ENCODE measurements around the gene MCF2L2. TPM values are rescaled to one million over a fixed set of nuclear protein-coding genes. Genes with fewer than 3 reads are reported as not detected.
"Not testable (repeated sequence)": the region's sequence is repeated elsewhere in the genome, so short reads cannot be mapped to it uniquely, and the experiment has no call there.

The MCF2L2 gene
- total RNA-seq, 1 donor from 2014 or later, result 0.84 TPM

DNA sequence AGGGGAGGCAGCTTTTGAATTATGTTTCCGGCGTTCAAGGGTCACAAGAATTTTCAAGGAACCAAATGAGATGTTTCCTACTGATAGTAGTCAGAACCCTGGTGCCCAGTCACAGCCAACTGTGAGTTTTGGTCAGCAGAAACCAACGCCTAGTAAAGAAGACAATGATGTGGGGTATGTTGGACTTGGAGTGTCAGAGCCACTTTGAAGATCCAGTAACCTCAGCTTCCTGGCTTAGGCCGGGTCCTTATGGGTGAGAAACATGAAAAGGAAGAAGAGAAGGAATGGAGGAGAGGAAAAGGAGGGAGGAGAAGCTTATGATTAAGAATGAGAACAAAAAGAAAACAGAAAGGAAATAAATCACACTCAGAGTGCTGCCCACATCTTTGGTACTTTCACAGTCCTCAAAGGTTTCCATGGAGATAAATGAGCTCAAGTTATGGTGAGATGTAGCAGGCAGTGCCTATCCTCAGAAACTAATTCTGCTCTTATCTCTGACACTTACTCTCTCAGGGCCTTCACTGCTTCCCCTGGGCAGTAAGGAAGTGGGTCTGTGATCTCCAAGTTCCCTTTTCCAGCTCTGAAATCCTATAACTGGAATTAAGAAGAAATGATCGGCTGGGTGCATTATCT is 2.0 kb upstream of the MCF2L2 start:
- DNase-seq (ENCODE audit: low read depth), result no peak
- Histone ChIP-seq H3K36me3 (ENCODE audit: control insufficient read depth, insufficient read depth, low read length) (no peaks in the 10 kb centered on the region), H3K27me3 (ENCODE audit: control insufficient read depth, insufficient read depth, low read length) (peaks cover 21% of the 10 kb centered on the region), H3K4me3 (ENCODE audit: low read depth, low read length) (no peak overlapping the region)
- TF ChIP-seq CTCF (IDR thresholded peaks at IDR 0.05; ENCODE audit: insufficient read depth, low read length, poor library complexity, severe bottlenecking), result no peak

DNA sequence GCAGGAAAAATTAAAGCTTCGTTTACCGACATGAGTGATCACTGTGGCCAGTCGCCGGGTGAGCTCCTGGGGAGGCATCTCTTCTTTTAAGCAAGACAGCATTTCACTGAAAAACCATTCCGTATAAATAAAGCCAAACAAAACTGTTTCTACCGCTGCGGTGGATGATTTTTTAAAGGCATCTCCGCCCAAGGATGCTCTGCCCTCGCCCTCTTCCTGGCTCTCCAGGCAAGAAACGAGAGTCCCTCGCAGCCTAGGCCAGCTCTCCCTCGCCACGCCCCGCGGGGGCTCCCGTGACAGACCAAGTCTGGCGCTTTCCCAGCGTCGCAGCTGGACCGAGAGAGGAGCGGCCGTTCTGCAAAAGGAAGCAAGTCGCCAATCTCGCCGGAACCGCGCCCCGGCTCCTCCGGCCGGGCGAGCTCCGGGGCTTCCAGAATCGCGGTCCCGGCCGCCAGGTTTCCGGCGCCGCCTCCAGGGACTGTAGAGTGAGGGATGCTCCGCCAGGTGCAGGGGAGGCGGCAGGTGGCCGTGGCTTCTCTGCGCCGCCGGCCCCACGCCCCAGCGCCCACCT is 458 bp downstream of the MCF2L2 start:
- peak overlapping the region; percentile 66 for H3K4me3 ChIP-seq (ENCODE audit: low read depth, low read length)
- no peak for DNase-seq (ENCODE audit: low read depth)
- H3K27me3 ChIP-seq (ENCODE audit: control insufficient read depth, insufficient read depth, low read length), result peaks cover 21% of the 10 kb centered on the region
- H3K36me3 ChIP-seq (ENCODE audit: control insufficient read depth, insufficient read depth, low read length), result no peaks in the 10 kb centered on the region
- no peak for TF ChIP-seq CTCF (IDR thresholded peaks at IDR 0.05; ENCODE audit: insufficient read depth, low read length, poor library complexity, severe bottlenecking)

GRCh38 chr3:183427196-183427875 is 1.1 kb downstream of the MCF2L2 start:
- Histone ChIP-seq H3K27me3 (ENCODE audit: control insufficient read depth, insufficient read depth, low read length) (peaks cover 21% of the 10 kb centered on the region), H3K4me3 (ENCODE audit: low read depth, low read length) (peak overlapping the region; percentile 66), H3K36me3 (ENCODE audit: control insufficient read depth, insufficient read depth, low read length) (no peaks in the 10 kb centered on the region)
- DNase-seq (ENCODE audit: low read depth), result no peak
- no peak for TF ChIP-seq CTCF (IDR thresholded peaks at IDR 0.05; ENCODE audit: insufficient read depth, low read length, poor library complexity, severe bottlenecking)

DNA sequence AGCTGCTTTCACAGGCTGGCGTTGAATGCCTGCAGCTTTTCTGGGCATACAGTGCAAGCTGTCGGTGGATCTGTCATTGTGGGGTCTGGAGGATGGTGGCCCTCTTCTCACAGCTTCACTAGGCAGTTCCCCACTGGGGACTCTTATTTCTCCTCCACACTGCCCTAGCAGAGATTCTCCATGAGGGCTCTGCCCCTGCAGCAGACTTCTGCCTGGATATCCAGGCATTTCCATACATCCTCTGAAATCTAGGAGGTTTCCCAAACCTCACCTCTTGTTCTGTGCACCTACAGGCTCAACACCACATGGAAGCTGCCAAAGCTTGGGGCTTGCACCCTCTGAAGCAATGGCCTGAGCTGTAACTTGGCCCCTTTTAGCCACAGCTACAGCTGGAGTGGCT is 9.6 kb downstream of the MCF2L2 start:
- H3K4me3 ChIP-seq (ENCODE audit: low read depth, low read length); H3K27me3 ChIP-seq (ENCODE audit: control insufficient read depth, insufficient read depth, low read length); DNase-seq (ENCODE audit: low read depth); H3K36me3 ChIP-seq (ENCODE audit: control insufficient read depth, insufficient read depth, low read length): not testable (repeated sequence)

- H3K36me3 ChIP-seq (ENCODE audit: control insufficient read depth, insufficient read depth, low read length), result no peaks in the 10 kb centered on the region
- no peak for DNase-seq (ENCODE audit: low read depth)
- no peaks in the 10 kb centered on the region for H3K27me3 ChIP-seq (ENCODE audit: control insufficient read depth, insufficient read depth, low read length)
- no peak overlapping the region for H3K4me3 ChIP-seq (ENCODE audit: low read depth, low read length)
- TF ChIP-seq CTCF (IDR thresholded peaks at IDR 0.05; ENCODE audit: insufficient read depth, low read length, poor library complexity, severe bottlenecking), result no peak
Observed at GRCh38 chr3:183411216-183411922, 17.1 kb downstream of the MCF2L2 start.

- TF ChIP-seq CTCF (IDR thresholded peaks at IDR 0.05; ENCODE audit: insufficient read depth, low read length, poor library complexity, severe bottlenecking), result no peak
- H3K4me3 ChIP-seq (ENCODE audit: low read depth, low read length), result no peak overlapping the region
- H3K36me3 ChIP-seq (ENCODE audit: control insufficient read depth, insufficient read depth, low read length), result no peaks in the 10 kb centered on the region
- H3K27me3 ChIP-seq (ENCODE audit: control insufficient read depth, insufficient read depth, low read length), result no peaks in the 10 kb centered on the region
- DNase-seq (ENCODE audit: low read depth), result no peak
Observed at GRCh38 chr3:183410759-183411158, 17.7 kb downstream of the MCF2L2 start.

Measured in kidney epithelial cell (primary cell).